Natural killer cell (primary cell): ENCODE results near the gene BGN. TPM values are rescaled to one million over a fixed set of nuclear protein-coding genes. Genes with fewer than 3 reads are reported as not detected.

Experiments used
- ATAC-seq, 3 donors: fragments of 150-1000 bp in 2 of 3; fragments of 200-7000 bp in 1 of 3; cut with Tn5 transposase; 1 replicate in 1 of 3; 2 replicates in 2 of 3; pipeline ENCODE4 v1.10.0; 2021; ENCODE audit warnings: mild to moderate bottlenecking in 2 of 3, moderate library complexity in 2 of 3
- DNase-seq, 2 donors: peaks; one replicate each; pipeline versions ENCODE4 v3.0.0 to v3.0.0-alpha.2; 2013 to 2021; ENCODE audit warnings: mixed read lengths in 1 of 2
- H3K27ac ChIP-seq: one replicate; pipeline ENCODE4 v1.5.1; 2013; ENCODE audit warnings: mild to moderate bottlenecking, low read length
- H3K27me3 ChIP-seq: one replicate; pipeline ENCODE4 v1.6.1; 2013; ENCODE audit warnings: low read length; ENCODE audit not compliant: control insufficient read depth, insufficient read depth
- H3K36me3 ChIP-seq: one replicate; pipeline ENCODE4 v1.6.1; 2013; ENCODE audit warnings: low read length; ENCODE audit not compliant: control insufficient read depth, insufficient read depth
- H3K4me1 ChIP-seq: one replicate; pipeline ENCODE4 v1.6.1; 2013; ENCODE audit warnings: low read length; ENCODE audit not compliant: control insufficient read depth, insufficient read depth
- H3K4me3 ChIP-seq: one replicate; pipeline ENCODE4 v1.5.1; 2013; ENCODE audit warnings: low read length
- H3K9me3 ChIP-seq: one replicate; pipeline ENCODE4 v1.6.1; 2013; ENCODE audit warnings: low read length; ENCODE audit not compliant: control insufficient read depth, insufficient read depth
- H3K27ac Mint-ChIP-seq, 2 donors: one replicate each; pipeline ENCODE4 v1.8.0; 2022; ENCODE audit warnings: mild to moderate bottlenecking in 2 of 2, mixed read lengths in 2 of 2, moderate library complexity in 1 of 2
- H3K27me3 Mint-ChIP-seq, 2 donors: one replicate each; pipeline ENCODE4 v1.8.0; 2022; ENCODE audit warnings: low read depth in 2 of 2, mixed read lengths in 2 of 2
- H3K36me3 Mint-ChIP-seq: one replicate; pipeline ENCODE4 v1.8.0; 2022; ENCODE audit warnings: mixed read lengths
- H3K4me1 Mint-ChIP-seq, 2 donors: one replicate each; pipeline ENCODE4 v1.8.0; 2022; ENCODE audit warnings: mixed read lengths in 2 of 2
- H3K4me3 Mint-ChIP-seq: one replicate; pipeline ENCODE4 v1.8.0; 2022; ENCODE audit warnings: mild to moderate bottlenecking, moderate library complexity, mixed read lengths
- H3K9me3 Mint-ChIP-seq, 2 donors: one replicate each; pipeline ENCODE4 v1.8.0; 2022; ENCODE audit warnings: mixed read lengths in 2 of 2
- WGBS: methylation state at CpG from one replicate; pipeline ENCODE4 v1.1.7; 2013; ENCODE audit warnings: missing lambda C conversion rate; ENCODE audit not compliant: insufficient coverage; 5-methylcytosine and 5-hydroxymethylcytosine counted together
- intact Hi-C: fragments of 100-400 bp; cut with micrococcal nuclease; formaldehyde crosslinking; loops from one replicate; pipeline ENCODE4 v1.14.2; 2022
- total RNA-seq, 4 donors: library from RNA; stranded (reverse); fragments of 120-200 nt in 1 of 4; gene quantifications; one replicate each; pipeline versions ENCODE4 v1.2.3 to v1.2.4, GENCODE V29; 2013 to 2022
- TF ChIP-seq, protein P1 (sequence below): fragments of 200-600 bp; IDR thresholded peaks from one replicate; pipeline ENCODE4 v1.8.0; 2022; ENCODE audit warnings: antibody characterized with exemption

BGN gene
- total RNA-seq, 3 donors from 2014 or later (not counting 1 experiment from before 2014, with no cell fraction given), result not detected

DNA sequence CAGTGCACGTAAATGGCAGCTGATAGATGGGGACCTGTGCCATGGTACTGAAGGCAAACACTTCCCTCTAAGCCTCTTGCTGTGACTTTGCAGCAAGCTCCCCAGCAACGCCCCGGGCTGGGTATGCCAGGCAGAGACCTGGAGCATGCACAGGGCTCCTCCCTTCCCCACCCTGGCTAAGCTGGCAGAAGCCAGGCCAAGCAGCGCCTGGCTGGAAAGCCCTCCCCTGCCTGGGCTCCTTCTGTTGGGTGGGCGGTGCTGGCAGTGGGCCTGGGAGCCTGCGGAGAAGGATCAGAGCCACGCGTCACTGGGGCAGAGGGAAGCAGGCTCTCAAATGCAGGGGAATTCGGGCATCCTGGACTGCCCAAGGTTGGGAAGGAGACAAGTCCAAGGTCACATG, 26.3 kb downstream of the BGN start:
- H3K27me3 Mint-ChIP-seq, result peaks cover 0 to 15% of the 10 kb centered on the region in 2 donors
- ATAC-seq (no peak), DNase-seq (no peak)
- Histone ChIP-seq H3K4me3 (no peak overlapping the region), H3K4me1 (no peaks in the 10 kb centered on the region), H3K27me3 (peaks cover 2% of the 10 kb centered on the region), H3K36me3 (no peaks in the 10 kb centered on the region), H3K27ac (no peak overlapping the region), H3K9me3 (no peaks in the 10 kb centered on the region)
- WGBS, result 74% methylated on average over 9 of the region's 9 CpGs
- TF ChIP-seq, protein P1, sequence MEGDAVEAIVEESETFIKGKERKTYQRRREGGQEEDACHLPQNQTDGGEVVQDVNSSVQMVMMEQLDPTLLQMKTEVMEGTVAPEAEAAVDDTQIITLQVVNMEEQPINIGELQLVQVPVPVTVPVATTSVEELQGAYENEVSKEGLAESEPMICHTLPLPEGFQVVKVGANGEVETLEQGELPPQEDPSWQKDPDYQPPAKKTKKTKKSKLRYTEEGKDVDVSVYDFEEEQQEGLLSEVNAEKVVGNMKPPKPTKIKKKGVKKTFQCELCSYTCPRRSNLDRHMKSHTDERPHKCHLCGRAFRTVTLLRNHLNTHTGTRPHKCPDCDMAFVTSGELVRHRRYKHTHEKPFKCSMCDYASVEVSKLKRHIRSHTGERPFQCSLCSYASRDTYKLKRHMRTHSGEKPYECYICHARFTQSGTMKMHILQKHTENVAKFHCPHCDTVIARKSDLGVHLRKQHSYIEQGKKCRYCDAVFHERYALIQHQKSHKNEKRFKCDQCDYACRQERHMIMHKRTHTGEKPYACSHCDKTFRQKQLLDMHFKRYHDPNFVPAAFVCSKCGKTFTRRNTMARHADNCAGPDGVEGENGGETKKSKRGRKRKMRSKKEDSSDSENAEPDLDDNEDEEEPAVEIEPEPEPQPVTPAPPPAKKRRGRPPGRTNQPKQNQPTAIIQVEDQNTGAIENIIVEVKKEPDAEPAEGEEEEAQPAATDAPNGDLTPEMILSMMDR, result no peak
- intact Hi-C loops, result no loop called here
- no peaks in the 10 kb centered on the region for H3K9me3 Mint-ChIP-seq
- no peaks in the 10 kb centered on the region for H3K36me3 Mint-ChIP-seq
- H3K4me3 Mint-ChIP-seq, result no peak overlapping the region
- no peak overlapping the region for H3K27ac Mint-ChIP-seq
- H3K4me1 Mint-ChIP-seq, result no peaks in the 10 kb centered on the region

DNA sequence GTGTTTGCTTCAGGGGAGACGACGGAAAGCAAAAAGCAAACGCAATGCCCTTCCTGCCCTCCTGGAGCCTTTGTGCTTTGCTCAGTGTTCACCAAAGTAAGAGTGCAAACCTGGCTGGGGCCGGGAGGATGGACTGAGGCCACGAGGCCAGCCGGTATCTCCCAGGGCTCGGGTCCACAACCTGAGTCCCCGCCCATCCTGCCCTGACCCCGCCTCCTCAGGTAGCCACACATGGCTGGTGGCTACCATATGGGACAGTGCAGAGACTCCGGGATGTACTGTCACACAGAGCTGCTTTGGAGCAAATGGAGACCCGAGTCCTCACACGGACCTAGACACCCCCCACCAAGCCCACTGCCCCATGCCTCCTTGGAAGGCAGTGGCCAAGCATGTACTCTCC, 27.5 kb downstream of the BGN start:
- TF ChIP-seq, protein P1, result no peak
- no peaks in the 10 kb centered on the region for H3K4me1 ChIP-seq
- Mint-ChIP-seq H3K27me3 (peaks cover 0 to 15% of the 10 kb centered on the region in 2 donors), H3K36me3 (no peaks in the 10 kb centered on the region), H3K9me3 (no peaks in the 10 kb centered on the region), H3K4me1 (no peaks in the 10 kb centered on the region), H3K27ac (no peak overlapping the region), H3K4me3 (no peak overlapping the region)
- intact Hi-C loops, result no loop called here
- no peak overlapping the region for H3K27ac ChIP-seq
- no peak overlapping the region for H3K4me3 ChIP-seq
- 54% methylated on average over 11 of the region's 12 CpGs for WGBS
- ATAC-seq (no peak), DNase-seq (no peak)
- no peaks in the 10 kb centered on the region for H3K36me3 ChIP-seq
- H3K27me3 ChIP-seq, result peaks cover 2% of the 10 kb centered on the region
- H3K9me3 ChIP-seq, result no peaks in the 10 kb centered on the region

DNA sequence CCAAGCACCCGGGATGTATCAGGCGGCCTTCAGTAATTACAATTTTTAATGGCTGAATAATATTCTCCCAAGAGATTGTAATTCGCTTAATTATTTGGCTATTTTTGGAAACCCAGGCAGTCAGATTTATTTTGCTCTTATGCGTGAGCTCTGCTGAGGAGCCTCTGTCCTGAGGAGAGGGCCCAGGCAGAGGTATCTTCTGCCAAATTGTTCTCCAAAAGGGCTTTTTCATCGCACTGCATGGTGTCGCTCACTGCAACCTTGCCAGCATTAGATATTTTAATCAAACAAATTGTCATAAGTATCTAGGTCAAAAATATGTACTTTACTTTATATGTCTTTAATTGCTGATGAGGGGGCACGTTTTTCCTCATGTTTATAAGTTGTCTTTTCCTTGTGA, 28.5 kb downstream of the BGN start:
- intact Hi-C loops, result no loop called here
- H3K27me3 Mint-ChIP-seq, result peaks cover 0 to 16% of the 10 kb centered on the region in 2 donors
- Histone ChIP-seq H3K27ac (no peak overlapping the region), H3K27me3 (peaks cover 2% of the 10 kb centered on the region), H3K36me3 (no peaks in the 10 kb centered on the region), H3K4me1 (no peaks in the 10 kb centered on the region), H3K4me3 (no peak overlapping the region), H3K9me3 (no peaks in the 10 kb centered on the region)
- DNase-seq, result no peak
- H3K36me3 Mint-ChIP-seq, result no peaks in the 10 kb centered on the region
- H3K4me3 Mint-ChIP-seq, result no peak overlapping the region
- ATAC-seq, result no peak
- no peaks in the 10 kb centered on the region for H3K4me1 Mint-ChIP-seq
- no peak overlapping the region for H3K27ac Mint-ChIP-seq
- TF ChIP-seq, protein P1, result no peak
- H3K9me3 Mint-ChIP-seq, result no peaks in the 10 kb centered on the region
- 85% methylated on average over 5 of the region's 7 CpGs for WGBS

DNA sequence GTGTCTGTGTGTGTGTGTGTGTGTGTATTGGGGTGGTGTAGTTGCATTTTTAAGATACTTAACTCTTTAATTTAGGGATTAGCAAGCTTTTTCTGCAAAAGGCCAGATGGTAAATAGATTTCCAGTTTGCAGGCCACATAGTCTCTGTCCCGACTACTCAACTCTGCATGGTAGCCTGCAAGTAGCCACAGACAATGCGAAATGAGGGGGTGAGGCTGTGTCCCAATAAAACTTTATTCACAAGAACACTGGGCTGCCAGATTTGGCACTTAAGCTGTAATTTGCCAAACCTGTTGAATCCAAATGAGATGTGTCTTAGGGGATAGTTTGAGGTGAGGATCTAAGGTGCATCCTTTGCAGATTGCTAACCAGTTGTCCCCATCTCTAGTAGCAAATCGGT, 29.5 kb downstream of the BGN start:
- ATAC-seq (no peak), DNase-seq (no peak)
- 92% methylated on average over 2 of the region's 3 CpGs for WGBS
- no peaks in the 10 kb centered on the region for H3K4me1 Mint-ChIP-seq
- no peak overlapping the region for H3K4me3 Mint-ChIP-seq
- no peaks in the 10 kb centered on the region for H3K4me1 ChIP-seq
- no peak overlapping the region for H3K4me3 ChIP-seq
- intact Hi-C loops, result no loop called here
- H3K36me3 Mint-ChIP-seq, result no peaks in the 10 kb centered on the region
- H3K9me3 ChIP-seq, result no peaks in the 10 kb centered on the region
- H3K9me3 Mint-ChIP-seq, result no peaks in the 10 kb centered on the region
- no peaks in the 10 kb centered on the region for H3K36me3 ChIP-seq
- no peak overlapping the region for H3K27ac Mint-ChIP-seq
- no peak overlapping the region for H3K27ac ChIP-seq
- TF ChIP-seq, protein P1, result no peak
- no peaks in the 10 kb centered on the region for H3K27me3 ChIP-seq
- peaks cover 0 to 14% of the 10 kb centered on the region in 2 donors for H3K27me3 Mint-ChIP-seq
